Activated CD8-positive, alpha-beta memory T cell treated with anti-CD3 and anti-CD28 coated beads, Interleukin-2, amount 50 U/mL, for 24 hours (primary cell): Measurements from ENCODE around the gene FABP6.
"Not testable (repeated sequence)": the region's sequence is repeated elsewhere in the genome, so short reads cannot be mapped to it uniquely, and the experiment has no call there.

ENCODE experiments used
- DNase-seq: peaks from one replicate; pipeline ENCODE4 v3.0.0-alpha.2; 2020; ENCODE audit errors: extremely low read depth

FABP6 gene, protein sequence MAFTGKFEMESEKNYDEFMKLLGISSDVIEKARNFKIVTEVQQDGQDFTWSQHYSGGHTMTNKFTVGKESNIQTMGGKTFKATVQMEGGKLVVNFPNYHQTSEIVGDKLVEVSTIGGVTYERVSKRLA

DNA sequence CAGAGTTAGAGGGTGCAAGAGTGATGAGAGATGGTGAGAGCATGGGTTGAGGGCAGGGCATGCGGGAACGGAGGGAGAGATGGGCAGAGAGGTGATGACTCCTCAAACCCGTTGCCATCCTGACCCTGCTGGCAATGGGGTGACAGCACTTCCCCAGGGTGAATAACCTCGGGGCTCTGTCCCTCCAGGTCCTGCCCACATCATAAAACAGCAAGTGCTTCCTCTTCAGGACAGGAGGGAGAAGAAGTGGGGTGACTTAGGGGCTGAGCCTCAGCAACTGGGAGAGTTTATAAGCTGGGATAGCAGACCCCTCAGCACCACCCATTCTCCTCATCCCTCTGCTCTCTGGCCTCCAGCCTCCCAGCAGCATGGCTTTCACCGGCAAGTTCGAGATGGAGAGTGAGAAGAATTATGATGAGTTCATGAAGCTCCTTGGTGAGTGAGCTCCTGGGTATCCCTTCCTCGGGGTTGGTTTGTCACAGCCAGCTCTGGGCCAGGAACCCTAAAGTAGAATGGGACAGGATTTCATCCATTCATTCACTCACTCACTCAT is at the start of gene FABP6:
TSS of gene FABP6 (plus strand) at position 317 of the 553 bp plus-strand sequence. CDS start at position 369, 52 bp downstream.
- DNase-seq, result no peak

GRCh38 chr5:160180931-160181330 is 48.4 kb upstream of the FABP6 start:
- DNase-seq, result no peak

DNA sequence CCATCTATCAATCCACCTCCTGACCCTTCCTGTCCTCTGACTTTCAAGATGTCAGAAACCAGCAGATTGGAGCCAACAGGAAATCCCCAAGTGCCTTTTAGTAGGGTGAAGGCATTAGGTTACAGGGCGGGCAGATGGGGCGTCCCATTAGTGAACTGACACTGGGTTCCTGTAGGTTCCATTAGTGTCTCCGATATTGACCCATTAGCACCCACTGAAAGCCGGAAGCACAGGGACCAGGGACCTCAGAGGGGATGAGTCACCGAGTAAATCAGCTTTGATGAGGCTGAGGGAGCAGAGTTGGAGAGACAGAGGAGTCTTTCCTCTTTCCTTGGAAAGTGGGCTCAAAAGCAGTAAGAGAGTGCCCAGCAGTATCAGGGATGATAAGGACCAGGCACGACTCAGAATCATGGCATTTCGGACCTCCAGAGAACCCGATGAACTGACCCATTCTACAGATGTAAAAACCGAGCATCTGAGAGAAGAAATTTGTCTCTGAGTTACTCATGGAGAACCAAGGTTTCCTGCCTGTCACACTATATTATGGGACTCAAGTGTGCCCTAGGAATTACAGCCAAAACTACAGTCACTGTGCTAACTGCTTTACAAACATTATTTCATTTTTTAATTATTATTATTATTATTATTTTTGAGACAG is 47.2 kb upstream of the FABP6 start:
- DNase-seq, result no peak

DNA sequence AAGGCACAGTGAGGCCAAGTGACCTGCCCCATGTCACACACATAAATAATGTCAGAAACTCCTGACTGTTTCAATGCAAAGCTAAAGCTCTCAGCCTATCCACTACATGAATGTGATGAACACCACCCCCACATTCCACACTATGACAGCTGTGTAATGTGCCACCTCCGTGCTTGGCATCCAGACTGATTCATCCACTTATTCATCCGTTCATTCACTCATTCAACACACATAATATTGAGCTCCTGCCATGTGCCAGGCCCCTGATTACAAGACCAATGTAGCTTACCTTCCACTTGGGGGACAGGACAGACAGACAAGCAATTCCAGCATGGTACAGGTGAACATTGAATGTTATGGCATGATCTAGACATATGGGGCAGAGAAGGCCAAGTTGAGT is 46.2 kb upstream of the FABP6 start:
- DNase-seq, result no peak

GRCh38 chr5:160185626-160186360 is 43.5 kb upstream of the FABP6 start:
- no peak for DNase-seq

DNA sequence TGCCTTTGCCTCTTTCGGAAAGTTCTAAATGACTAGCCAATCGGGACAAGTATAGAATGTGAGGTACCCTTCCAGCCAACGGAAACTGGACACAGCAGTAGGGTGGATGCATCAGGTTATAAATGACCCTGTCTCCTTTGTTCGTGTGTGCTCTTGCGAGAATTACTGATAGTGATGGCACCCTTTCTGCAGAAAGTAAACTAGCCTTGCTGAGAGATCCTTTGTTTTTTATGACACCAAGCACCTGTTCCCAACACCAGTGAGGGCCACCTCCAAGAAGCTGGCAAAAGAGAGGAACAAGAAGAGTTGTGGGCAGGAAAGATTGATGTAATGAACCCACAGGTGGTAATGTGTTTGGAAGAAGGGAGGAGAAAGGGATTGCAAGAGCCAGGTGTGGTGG is 42.8 kb upstream of the FABP6 start:
- DNase-seq, result no peak

DNA sequence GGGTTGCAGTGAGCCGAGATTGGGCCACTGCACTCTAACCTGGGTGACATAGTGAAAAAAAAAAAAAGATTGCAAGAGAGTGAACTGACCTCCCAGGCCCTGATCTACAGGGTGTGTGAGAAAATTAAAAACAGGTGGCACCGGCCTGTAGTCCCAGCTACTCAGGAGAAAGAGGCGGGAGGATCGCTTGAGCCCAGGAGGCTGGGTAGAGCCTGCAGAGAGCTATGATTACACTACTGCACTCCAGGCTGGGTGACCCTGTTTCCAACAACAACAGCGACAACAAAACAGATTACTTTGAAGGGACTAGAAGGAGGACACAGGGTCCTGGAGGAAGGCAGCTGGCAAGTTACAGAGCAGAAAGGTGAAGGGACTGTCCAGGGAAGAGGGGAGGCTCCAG is 42.2 kb upstream of the FABP6 start:
- no peak for DNase-seq

GRCh38 chr5:160188141-160189015 is 40.9 kb upstream of the FABP6 start:
- DNase-seq, result no peak

GRCh38 chr5:160192424-160192823 is 36.9 kb upstream of the FABP6 start:
- DNase-seq, result no peak

GRCh38 chr5:160193076-160193475 is 36.2 kb upstream of the FABP6 start:
- DNase-seq, result not testable (repeated sequence)

DNA sequence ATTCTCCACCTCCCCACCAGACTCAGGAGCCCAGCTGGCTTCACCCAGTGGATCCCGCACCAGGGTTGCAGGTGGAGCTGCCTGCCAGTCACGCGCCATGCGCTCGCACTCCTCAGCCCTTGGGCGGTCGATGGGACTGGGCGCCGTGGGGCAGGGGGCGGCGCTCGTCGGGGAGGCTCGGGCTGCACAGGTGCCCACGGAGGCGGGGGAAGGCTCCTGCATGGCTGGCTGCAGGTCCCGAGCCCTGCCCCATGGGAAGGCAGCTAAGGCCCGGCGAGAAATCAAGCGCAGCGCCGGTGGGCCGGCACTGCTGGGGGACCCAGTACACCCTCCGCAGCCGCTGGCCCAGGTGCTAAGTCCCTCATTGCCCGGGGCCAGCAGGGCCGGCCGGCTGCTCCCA is 35.5 kb upstream of the FABP6 start:
- DNase-seq, result not testable (repeated sequence)

DNA sequence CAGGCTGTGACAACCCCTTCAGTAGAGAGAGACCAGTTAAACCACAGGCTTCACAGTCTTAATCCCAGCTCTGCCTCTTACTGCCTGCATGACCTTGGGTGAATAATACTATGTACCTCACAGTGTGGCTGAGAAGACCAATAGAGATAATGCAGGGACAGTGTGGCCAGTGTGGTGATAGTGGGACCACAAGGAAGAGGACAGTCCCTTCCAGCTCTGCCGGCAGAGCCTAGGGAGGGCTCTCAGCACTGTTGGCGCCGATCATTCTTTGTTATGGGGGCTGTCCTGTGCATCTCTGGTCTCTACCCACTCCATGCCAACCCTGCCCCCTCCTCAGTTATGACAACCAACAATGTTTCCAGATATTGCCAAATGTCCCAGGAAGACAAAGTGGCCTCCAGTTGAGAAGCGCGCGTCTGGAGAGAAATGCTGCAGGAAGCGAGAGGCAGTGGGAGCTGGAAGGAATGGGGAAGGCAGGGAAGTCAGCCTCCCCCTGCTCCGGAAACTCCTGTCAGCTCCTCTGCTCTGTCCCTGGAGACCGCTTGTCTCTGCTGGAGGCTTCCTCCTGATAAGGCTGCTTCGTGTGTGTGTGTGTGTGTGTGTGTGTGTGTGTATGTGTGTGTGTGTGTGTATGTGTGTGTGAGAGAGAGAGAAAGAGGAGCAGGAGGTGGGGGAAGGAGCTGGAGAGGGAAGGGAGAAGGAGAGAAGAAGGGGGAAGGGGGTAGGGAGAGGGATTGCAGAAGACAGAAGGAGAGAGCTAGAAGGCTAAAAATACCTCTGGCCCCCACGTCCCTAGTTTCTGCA is 31.8 kb upstream of the FABP6 start:
- DNase-seq, result no peak

DNA sequence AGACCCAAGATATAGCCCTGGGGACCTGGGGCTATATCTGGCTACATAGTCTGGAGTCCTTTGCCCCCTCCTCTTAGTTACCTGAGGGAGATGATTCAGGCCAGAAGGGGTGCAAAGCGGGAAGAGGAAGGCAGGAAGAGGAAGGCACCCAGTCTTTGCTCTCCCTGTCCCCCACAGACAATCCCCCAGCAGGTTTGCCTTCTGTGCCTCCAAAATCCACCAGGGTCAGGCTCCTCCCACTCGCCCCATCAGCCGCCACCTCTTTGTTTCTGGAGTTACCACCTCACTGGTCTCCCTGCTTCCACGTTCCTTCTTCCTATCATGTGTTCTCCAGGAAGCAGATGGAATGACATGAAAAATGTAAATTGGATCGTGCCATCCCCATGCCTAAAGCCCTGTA is 31.2 kb upstream of the FABP6 start:
- DNase-seq, result no peak

- no peak for DNase-seq
These were observed 30.4 kb upstream of the FABP6 start for GRCh38 chr5:160198841-160199409.

GRCh38 chr5:160199410-160199911 is 29.8 kb upstream of the FABP6 start:
- peak; percentile 31 for DNase-seq

DNA sequence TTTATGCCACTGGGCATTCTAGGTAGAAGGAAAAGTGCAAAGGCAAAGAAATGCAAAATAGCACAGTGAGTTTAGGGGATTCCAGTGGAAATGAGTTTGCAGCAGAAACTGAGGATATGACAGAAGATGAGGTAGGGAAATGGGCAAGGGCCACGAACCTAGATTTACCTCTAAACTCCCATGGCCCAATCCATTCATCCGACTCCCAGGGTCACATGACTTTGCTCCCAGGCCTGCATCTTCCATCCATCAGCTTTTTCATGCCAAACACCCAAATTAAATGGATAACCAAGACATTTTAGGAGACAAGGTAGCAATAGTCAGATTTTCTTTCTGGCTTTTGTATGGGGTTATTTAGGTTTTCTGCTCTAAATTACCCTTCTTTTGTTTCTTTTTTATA is 22.2 kb upstream of the FABP6 start:
- no peak for DNase-seq

DNA sequence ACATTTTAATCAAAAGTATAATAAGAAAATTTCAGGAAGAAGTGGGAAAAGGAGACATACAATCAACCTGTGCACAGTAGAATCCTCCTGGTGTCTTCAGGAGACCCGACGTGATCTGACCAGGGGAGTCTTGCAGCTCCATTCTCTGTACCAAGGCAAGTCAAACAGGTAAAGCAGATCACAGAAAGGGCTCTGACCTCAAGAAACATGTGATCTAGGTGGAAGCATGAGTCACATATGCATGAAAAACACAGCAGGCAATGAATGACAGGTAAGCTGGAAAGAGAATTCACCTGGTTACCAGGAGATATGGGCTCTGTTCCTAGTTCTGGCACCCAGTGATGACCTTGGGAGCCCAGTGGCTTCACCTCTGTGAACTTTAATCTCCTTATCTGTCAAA is 19.4 kb upstream of the FABP6 start:
- no peak for DNase-seq

DNA sequence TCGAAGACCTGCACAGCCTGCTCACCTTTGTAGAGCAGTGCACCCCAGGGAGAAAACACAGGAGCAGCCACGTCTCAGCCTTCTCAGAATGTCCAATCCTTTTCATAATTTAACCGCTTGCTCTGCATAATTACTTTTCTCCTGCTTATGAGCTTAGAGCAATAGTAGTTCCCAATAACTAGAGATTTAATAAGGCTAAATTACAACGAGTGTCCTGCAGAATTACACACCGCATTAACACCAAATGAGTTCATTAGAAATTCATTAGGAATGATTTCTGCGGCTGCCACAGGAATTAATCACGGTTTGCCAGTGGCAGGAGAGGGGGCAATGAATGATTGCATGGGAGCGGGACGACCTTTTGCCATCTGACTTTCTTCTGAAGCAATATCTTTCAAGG is 18.7 kb upstream of the FABP6 start:
- DNase-seq, result no peak

DNA sequence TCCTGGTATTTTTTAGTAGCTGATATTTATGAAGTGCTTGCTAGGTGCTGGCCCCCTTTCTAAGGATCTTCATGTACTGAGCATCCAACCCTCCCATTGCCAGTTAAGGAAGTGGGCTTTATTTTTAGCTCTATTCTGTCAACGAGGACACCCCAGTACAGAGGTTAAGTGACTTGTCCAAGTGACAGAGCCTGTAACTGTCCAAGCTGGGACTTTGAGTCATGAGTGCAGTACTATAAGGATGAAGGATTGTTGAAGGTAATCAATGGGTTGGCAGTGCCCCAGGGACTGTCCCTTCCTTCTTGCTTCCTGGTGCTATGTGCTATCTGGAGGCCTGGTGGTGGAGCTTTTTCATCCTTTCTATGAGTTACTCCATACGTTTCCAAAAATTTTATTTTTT is 18.0 kb upstream of the FABP6 start:
- no peak for DNase-seq

- DNase-seq, result no peak
These were observed 15.8 kb upstream of the FABP6 start for GRCh38 chr5:160213537-160213936.

GRCh38 chr5:160219356-160219755 is 9.9 kb upstream of the FABP6 start:
- no peak for DNase-seq
